SW 1271 (cell line): Measurements from ENCODE around the gene KLHL3.

Source experiments
- DNase-seq, 2 experiments: peaks; one replicate each; lab custom pipeline; 2025; lab: John Stamatoyannopoulos, UW

KLHL3 gene

GRCh38 chr5:137610598-137610997 lies 125.3 kb downstream of the KLHL3 start:
- no peak for DNase-seq

GRCh38 chr5:137609127-137609526 lies 126.8 kb downstream of the KLHL3 start:
- no peak for DNase-seq

DNA sequence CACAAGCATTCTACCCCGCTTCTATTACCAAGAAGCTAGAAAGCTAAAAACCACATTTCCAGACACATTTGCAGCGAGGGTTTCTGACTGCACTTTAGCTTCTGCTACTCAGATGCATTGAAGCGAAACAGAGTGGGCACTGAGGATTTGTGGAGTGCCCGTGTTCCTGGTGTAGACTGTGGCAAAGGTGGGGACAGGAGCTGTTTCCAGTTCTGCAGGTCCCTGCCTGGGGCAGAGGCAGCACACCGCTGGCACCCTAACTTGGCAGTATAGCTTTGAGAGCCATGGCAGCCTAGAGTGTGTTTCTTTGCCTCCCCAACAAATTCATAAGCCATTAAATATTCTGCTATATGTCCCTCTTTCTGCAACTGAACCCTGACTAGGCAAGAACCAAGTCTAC lies 128.1 kb downstream of the KLHL3 start:
- no peak for DNase-seq

GRCh38 chr5:137606401-137606800 lies 129.5 kb downstream of the KLHL3 start:
- DNase-seq: no peak

DNA sequence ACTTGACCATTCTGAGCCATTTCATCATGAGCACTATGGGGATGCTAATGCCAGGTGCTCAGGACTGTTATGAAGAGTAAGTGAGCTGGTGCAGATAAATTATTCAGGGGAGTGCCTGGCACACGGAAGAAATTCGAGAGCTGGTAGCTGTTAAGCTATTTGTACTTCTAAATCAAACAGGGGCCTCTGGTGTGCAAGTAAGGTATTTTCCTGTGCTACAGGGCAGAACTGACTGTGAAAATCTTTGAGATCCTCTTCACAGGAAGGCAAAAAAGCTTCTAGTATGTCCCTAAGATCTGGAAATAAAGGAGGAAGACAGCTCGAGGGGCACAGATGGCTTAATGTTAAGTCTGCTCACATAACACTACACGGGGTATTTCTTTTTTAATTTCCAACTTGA lies 130.5 kb downstream of the KLHL3 start:
- DNase-seq: no peak

- no peak for DNase-seq
Observed at GRCh38 chr5:137604348-137605095, 131.4 kb downstream of the KLHL3 start.

- DNase-seq: no peak
Observed at GRCh38 chr5:137603891-137604290, 132.0 kb downstream of the KLHL3 start.

DNA sequence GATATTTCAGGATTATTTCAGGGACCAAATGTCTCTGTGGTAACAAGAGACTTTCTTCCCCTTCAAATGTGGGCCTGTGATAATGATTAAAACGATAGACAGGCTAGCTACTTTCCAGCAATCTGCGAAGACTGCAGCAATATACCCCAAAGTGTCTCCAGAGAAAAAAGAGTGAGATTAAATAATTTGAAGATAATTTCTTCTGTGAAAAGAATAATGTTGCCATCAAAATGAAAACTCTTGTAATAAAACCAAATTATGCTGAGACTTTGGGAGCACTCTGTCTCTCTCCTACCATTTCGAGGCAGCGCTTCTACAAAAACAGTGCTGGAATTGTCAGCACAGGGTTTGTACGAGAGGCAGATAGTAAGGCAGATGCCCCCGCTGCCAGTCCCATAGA lies 132.5 kb downstream of the KLHL3 start:
- no peak for DNase-seq

- DNase-seq: no peak
Observed at GRCh38 chr5:137602721-137603273, 133.1 kb downstream of the KLHL3 start.

- DNase-seq: no peak
Observed at GRCh38 chr5:137600721-137601360, 135.0 kb downstream of the KLHL3 start.

- DNase-seq: no peak
Observed at GRCh38 chr5:137599457-137599856, 136.4 kb downstream of the KLHL3 start.

GRCh38 chr5:137598399-137598798 lies 137.5 kb downstream of the KLHL3 start:
- DNase-seq: no peak

GRCh38 chr5:137596941-137597340 lies 138.9 kb downstream of the KLHL3 start:
- DNase-seq: no peak

GRCh38 chr5:137595396-137596079 lies 140.4 kb downstream of the KLHL3 start:
- no peak for DNase-seq

DNA sequence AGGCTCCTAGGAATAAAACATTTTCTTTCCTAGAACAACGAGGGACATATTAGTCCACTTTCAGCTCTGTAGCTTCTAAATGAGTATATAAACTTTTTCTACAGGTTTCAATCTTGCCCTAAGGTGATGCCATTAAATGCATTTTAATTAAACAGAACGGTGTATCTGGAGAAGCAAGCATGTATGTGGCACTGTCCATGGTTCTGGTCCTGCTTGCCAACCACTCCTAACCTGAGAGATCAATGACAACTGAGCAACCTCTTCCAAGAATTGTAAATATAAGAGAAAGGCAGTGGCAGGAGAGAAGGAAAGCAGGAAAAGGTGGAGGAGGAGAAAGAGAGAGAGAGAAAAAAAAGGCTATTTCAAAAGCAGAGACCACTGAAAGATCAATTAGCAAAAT lies 141.2 kb downstream of the KLHL3 start:
- DNase-seq: no peak

GRCh38 chr5:137592317-137592716 lies 143.6 kb downstream of the KLHL3 start:
- DNase-seq: no peak

- no peak for DNase-seq
Observed at GRCh38 chr5:137589185-137589584, 146.7 kb downstream of the KLHL3 start.

DNA sequence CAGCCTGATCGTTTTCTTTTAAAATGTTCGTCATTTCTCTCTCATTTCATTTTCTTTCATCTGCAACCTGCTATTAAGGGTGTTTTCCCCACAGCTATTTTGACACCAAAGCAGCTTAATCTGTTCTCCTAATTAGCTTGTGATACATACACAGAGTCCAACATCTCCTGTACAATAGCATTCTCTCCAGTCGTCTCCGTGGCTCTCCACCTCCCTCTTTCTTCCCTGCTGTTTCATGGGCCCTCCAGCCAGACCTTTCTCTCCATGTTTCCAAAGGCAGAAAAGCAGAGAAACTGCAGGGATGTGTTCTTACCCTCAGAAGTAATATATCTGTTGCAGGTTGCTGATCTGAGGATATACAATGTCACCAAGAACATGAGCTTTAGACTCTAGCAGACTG lies 148.0 kb downstream of the KLHL3 start:
- DNase-seq: no peak

DNA sequence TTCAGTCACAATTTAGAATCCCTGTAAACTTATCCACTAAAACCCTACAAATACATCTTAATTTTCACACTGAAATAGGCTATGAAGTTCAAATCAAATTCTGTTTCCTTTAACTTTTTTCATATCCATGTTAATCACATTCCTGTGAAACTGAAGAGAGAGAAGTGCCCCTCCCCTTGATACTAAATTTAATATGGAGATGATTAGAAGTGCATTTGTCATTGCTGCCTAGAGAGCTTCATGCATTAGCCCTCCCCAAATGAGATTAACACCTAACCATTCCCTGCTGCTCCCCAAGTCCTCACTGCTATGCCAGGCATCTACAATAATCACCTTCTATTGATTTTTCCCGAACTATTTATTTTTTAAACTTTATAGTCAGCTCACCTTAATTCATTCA lies 151.6 kb downstream of the KLHL3 start:
- no peak for DNase-seq

DNA sequence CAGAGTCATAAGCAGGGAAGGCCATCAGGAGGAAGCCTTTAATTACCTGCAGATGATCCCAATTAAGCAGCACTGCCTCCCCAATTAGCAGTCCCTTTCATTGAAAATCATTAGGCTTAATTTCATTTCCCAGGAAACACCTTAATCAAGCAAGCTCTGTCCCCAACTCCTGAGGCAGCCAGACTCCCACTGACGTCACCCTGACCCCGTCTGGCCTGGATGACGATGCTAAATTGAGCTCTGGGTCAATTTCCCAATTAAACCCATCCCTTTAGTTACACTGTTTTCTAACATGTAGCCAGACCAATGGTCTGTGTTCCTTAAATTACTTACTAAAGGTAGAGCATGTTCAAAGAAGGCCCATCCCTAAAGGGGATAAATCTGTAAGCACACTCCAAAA lies 152.8 kb downstream of the KLHL3 start:
- no peak for DNase-seq

- DNase-seq: no peak
Observed at GRCh38 chr5:137582218-137582617, 153.7 kb downstream of the KLHL3 start.

DNA sequence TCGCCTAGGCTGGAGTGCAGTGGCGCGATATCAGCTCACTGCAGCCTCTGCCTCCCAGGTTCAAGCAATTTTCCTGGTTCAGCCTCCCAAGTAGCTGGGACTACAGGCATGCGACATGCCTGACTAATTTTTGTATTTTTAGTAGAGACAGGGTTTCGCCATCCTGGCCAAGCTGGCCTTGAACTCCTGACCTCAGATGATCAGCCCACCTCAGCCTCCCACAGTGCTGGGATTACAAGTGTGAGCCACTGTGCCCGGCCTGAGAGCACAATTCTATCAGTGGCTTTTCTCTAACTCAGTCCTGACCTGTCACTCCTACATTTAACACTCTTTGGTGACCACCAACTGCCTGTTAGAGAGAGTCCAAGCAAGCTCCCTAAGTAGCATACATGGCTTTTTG lies 154.1 kb downstream of the KLHL3 start:
- no peak for DNase-seq

DNA sequence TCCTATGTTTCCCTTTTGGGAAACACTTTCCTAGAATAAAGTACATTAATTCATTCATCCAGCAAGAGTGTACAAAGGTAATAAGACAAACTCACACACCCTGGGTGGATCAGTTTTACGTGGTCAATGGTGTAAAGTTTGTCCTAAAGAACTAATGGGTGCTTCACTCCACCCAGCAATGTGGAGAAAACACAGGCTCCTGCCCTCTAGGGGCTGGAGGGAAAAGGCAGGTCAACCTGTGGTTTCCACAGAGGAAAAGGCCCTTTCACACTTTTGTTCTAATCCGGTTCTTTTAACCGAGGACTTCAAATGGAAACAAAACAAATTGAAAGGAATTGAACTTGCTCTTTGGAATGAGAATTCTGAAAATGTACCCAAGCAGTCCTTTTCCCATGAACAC lies 155.9 kb downstream of the KLHL3 start:
- no peak for DNase-seq
